ENCODE measurements around the gene LHFPL6.

- TF ChIP-seq, protein P1, sequence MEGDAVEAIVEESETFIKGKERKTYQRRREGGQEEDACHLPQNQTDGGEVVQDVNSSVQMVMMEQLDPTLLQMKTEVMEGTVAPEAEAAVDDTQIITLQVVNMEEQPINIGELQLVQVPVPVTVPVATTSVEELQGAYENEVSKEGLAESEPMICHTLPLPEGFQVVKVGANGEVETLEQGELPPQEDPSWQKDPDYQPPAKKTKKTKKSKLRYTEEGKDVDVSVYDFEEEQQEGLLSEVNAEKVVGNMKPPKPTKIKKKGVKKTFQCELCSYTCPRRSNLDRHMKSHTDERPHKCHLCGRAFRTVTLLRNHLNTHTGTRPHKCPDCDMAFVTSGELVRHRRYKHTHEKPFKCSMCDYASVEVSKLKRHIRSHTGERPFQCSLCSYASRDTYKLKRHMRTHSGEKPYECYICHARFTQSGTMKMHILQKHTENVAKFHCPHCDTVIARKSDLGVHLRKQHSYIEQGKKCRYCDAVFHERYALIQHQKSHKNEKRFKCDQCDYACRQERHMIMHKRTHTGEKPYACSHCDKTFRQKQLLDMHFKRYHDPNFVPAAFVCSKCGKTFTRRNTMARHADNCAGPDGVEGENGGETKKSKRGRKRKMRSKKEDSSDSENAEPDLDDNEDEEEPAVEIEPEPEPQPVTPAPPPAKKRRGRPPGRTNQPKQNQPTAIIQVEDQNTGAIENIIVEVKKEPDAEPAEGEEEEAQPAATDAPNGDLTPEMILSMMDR (IDR thresholded peaks at IDR 0.05), result no peak
- TF ChIP-seq POLR2AphosphoS5 (IDR thresholded peaks at IDR 0.05), result no peak
Measured at GRCh38 chr13:39481491-39481890, 121.5 kb downstream of the LHFPL6 start.

All from prostate gland (tissue), 2 donors.